HG03108 (cell line): ENCODE results near the gene FIBIN.
"Not testable (repeated sequence)": the region's sequence is repeated elsewhere in the genome, so short reads cannot be mapped to it uniquely, and the experiment has no call there.

Source experiments
- ATAC-seq: cut with Tn5 transposase; IDR thresholded peaks from one replicate; pipeline ENCODE4 v1.9.1; 2021; ENCODE audit warnings: moderate library complexity; ENCODE audit not compliant: unreplicated experiment

The FIBIN gene

DNA sequence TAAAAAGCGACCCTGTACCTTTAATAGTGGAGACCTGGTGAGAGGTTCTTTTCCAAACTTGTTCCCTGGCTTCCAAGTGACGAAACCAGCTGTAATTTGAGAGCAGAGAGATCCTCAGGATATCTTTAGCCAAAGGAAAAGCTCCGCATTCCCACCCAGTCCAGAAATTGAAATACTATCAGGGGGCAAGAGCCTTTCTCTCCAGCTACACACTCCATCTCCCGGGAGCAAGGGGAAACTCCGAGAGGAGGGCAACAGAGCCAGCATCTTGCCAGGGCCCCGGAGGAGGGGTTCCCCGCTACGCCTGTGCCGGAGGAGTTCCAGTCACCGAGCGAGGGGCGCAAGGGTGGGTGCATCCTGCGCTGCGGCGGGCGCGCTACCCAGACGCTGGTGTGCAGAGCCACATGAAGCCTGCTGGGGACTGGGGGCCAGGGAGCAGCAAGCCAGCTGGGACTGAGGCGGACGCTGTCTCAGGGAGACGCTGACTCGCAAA is at the start of gene FIBIN:
Gene FIBIN (plus strand): TSS at position 148 of the 493 bp plus-strand sequence. CDS start 415 bp downstream, outside the sequence.
- ATAC-seq, result no peak

DNA sequence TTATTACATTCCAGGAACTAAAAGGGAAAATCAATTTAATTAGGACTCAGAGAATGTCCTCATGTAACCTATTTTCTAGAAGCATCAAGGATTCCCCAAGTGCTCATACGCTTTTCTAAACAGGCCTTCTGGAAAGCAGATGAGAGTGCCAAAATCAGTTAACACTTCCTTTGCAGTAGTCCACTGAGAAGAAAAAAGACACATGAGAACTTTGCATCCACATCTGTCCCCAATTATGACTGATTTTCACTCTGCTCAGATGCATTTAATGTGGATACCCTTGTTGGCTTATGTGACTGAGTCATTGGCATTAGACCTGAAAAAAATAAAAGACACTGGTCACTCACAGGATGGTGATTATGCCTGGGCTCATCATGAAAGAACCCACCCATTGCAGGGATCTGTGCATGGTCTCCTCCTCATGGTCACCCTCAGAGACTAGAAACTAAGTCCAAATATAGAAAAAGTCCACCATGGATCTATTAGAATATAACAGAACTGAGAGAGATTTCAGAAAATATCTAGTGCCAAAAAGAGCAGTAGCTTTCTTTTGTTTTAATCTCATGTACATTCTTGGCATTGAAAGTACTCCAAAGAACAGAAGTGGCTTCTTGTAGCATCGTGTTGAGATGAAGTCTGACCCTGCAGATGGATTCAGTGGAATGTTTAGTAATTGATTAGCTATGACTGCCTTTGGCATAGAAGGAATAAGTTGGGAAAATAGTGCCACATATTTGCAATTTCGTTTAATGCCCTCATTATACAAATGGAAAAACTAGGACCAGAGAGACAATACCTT is 48.8 kb upstream of the FIBIN start:
- no peak for ATAC-seq

DNA sequence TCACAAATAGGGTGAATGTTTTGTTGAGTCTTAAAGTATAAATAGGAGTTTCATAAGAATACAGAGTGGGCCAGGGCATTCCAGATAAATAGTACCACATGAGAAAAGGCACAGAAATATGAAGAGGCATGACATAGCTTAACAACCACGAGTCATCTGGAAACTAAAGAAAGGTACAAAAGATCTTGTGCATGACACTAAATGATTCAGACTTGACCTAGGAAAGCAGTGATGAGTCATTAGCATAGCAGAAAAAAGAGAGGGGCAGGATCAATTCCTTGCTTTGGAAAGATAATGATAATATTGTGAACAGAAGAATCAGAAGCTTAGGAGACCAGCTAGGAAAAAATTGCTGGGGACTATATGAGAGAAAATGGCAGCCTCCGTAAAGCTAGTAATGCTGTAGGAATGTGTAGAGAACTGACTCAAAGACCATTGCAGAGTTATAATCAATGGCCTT is 47.6 kb upstream of the FIBIN start:
- ATAC-seq, result no peak

DNA sequence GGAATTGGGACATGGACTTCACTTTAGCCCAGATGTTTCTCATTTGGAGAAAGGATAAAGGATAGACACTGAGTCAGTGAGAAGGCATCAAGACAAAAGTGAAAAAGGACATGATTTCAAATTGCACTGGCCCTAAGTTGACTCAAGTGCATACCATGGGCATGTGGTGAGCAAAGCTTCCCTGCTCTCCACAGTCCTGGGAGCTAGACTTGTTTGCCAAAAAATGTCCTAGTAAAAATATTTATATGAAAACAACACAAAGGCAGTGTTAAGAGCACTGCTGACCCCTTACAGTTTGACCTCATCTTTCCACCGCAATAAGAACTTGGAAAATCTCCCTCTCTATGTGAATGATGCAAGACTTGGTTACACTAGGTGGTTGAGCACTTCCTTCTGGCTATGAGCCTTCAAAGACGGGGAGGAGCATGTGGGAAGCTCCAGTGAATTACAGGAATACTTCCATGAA is 46.5 kb upstream of the FIBIN start:
- ATAC-seq, result no peak

GRCh38 chr11:26947904-26948639 is 45.8 kb upstream of the FIBIN start:
- no peak for ATAC-seq

- no peak for ATAC-seq
These were observed 45.0 kb upstream of the FIBIN start for GRCh38 chr11:26948881-26949280.

GRCh38 chr11:26949846-26950245 is 44.1 kb upstream of the FIBIN start:
- ATAC-seq, result no peak

- ATAC-seq, result no peak
These were observed 43.6 kb upstream of the FIBIN start for GRCh38 chr11:26950260-26950719.

- no peak for ATAC-seq
These were observed 42.0 kb upstream of the FIBIN start for GRCh38 chr11:26951809-26952515.

- no peak for ATAC-seq
These were observed 40.0 kb upstream of the FIBIN start for GRCh38 chr11:26953770-26954392.

DNA sequence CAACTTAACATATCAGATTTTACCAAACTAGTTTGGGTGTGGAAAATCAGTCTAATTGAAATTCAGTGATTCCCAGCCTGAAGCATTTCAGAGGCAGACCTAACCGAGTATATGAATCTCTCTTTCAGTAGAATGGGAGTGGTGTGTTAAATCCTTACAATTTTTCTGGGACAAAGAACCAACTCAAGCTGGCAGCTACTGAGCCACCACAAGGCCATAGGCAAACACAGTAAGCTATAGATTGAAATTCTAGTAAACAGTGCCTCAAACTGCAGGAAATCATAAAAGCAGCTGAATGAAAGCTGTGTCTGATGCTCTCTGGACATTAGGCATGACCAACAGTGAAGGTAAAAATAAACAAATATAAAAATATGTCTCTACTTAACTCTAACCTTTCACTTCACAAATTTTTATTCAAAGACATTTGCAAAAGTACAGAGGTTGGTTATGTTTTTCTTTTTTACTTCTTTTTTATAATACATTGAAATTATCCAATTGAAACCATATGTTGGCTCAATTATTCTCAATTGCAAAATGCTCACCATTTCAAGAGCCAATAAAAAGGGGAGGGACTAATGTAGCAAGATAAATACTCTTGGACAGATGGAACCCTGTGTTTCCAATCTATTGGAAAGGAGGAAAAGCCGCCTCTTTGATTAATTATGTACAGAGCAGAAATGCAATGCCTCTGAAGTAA is 35.8 kb upstream of the FIBIN start:
- no peak for ATAC-seq

DNA sequence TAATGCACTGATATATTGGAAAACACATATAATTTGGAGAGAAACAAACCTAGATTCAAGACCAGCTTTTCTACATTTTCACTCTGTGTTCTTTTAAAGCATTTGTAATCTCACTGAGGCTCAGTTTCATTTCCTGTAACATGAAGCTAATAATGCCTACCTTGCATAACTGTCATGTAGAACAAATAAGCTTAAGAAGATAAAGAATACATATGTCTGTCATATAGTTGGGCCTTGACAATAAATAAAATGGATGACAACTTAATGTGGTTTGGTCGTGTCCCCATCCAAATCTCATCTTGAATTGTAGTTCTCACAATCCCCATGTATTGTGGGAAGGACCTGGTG is 35.2 kb upstream of the FIBIN start:
- no peak for ATAC-seq

DNA sequence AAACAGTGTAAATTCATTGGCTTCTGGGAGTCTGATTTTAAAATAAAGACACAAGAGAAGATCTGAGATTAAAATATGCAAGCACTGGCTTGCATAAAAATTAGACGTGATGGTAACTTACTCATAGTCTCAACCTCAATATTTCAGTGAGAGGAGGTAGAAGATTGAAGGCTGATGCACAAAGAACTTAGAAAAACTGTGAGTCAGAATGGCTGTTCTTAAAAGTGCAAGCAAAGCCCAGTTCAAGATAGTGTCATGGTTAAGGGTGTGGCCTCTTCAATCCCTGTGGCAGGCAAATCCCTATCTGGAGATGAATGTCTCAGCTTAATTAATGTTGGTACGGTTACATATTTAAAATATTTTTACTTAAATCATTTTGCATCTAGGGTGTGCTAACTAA is 33.6 kb upstream of the FIBIN start:
- ATAC-seq, result no peak

- no peak for ATAC-seq
These were observed 30.1 kb upstream of the FIBIN start for GRCh38 chr11:26963764-26964163.

DNA sequence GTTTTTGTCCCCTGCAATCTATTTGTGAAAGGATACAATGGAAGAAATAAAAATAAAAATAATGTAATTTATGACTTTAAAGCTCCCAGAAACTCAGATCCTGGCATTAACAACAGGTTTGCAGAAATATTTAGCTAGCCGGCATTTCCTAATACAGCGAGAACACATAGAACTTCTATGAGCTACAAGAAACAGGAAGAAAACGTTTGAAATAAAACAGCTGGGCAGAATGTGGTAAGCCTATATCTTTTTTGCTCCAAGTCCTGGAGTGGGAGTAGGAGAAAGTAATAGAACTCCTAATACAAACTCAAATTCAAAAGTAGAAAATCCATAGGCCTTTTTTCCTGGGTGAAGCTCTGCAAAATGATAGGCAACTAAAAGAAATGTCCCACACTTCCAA is 29.6 kb upstream of the FIBIN start:
- no peak for ATAC-seq

DNA sequence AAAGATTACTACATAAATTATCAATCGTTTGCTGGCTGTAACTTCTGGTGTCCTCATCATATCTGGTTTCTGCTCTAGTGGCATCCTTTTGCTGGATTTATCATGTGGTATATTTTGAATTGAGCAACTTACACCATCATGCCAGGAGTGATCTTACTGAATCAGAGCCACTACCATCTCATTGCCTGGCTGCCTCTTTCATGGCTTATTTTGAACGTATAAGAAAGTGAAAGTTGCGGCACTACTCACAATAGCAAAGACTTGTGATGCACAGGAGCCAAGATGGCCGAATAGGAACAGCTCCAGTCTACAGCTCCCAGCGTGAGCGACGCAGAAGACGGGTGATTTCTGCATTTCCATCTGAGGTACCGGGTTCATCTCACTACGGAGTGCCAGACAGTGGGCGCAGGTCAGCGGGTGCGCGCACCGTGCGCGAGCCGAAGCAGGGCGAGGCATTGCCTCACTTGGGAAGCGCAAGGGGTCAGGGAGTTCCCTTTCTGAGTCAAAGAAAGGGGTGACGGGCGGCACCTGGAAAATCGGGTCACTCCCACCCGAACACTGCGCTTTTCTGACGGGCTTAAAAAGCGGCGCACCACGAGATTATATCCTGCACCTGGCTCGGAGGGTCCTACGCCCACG is 28.9 kb upstream of the FIBIN start:
- ATAC-seq, result not testable (repeated sequence)

DNA sequence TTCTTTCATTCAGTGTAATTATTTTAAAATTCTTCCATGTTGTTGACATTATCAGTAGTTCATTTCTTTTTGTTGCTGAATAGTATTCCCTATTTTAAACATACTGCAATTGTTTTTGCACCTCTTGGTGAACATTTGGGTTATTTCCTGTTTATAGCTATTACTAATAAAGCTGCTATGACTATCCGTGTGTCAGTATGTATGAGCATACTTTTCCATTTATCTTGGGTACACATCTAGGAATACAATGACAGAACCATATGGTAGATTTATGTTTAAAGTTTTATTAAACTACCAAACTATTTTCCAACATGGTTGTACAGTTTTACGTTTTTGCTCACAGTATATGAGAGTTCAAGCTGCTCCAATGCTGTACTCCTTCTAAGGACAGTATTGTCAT is 22.0 kb upstream of the FIBIN start:
- no peak for ATAC-seq

- no peak for ATAC-seq
These were observed 19.7 kb upstream of the FIBIN start for GRCh38 chr11:26974069-26974783.

DNA sequence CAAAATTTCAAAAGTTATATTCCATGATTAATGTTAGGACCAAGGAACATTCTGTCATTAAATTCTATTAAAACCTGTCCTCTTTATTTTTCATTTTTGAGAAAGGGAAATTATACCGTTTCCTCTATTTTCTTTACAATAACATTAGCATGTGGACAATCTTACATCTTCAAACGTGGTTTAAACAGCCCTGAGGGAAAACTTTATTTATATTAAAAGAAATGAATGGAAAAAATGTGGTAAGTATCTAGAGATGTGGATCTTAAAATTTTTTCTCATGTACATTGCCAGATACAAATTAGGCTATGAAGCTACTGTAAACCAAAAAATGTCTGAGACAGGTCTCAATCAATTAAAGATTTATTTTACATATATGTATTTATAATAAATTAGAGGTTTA is 18.9 kb upstream of the FIBIN start:
- no peak for ATAC-seq
